ENCODE data around the gene CHRNA4. TPM values are rescaled to one million over a fixed set of nuclear protein-coding genes. Genes with fewer than 3 reads are reported as not detected.

Gene CHRNA4
- total RNA-seq, 1 donor from 2014 or later: not detected

DNA sequence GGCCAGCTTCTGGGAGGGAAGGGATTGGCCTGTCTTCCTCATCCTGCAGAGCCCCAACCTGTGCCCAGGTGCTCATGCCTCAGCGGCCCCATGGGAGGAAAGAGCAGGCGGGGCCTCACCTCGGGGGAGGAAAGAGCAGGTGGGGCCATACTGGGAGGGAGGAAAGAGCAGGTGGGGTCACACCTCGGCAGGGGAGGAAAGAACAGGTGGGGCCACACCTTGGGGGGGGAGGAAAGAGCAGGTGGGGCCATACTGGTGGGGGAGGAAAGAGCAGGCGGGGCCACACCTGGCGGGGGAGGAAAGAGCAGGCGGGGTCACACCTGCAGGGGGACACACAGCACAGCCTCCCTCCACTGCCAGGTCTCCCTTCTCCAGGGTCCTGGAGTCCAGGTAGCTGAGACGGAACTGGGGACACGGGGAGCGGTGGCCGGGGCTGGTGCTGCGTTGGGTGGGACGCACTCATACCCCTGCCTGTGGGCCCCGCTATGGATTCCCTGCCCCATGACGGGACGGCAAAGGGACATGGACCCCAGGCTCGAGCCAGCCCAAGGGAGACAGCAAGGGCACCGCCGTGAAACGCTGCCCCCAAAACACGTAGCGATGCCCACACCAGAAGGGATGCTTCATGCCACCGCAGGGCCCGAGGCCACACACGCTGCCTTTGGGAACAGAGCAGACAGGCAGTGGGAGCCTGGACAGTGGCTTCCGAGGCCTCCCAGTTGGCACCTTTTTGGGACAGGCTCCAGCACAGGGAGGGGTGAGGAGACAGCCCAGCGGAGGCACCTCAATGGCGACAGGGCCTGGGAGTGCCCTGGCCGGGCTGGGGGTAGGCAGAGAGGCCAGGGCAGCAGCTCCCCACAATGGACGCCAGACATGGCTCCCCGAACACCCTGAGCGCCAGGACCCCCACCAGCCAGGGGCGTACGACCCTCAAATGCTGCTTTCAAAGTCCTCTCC, 43.3 kb upstream of the CHRNA4 start:
- H3K4me1 Mint-ChIP-seq (ENCODE audit: unreplicated experiment): no peaks in the 10 kb centered on the region
- H3K4me3 Mint-ChIP-seq (ENCODE audit: unreplicated experiment): no peak overlapping the region
- H3K9me3 Mint-ChIP-seq (ENCODE audit: unreplicated experiment): no peaks in the 10 kb centered on the region

DNA sequence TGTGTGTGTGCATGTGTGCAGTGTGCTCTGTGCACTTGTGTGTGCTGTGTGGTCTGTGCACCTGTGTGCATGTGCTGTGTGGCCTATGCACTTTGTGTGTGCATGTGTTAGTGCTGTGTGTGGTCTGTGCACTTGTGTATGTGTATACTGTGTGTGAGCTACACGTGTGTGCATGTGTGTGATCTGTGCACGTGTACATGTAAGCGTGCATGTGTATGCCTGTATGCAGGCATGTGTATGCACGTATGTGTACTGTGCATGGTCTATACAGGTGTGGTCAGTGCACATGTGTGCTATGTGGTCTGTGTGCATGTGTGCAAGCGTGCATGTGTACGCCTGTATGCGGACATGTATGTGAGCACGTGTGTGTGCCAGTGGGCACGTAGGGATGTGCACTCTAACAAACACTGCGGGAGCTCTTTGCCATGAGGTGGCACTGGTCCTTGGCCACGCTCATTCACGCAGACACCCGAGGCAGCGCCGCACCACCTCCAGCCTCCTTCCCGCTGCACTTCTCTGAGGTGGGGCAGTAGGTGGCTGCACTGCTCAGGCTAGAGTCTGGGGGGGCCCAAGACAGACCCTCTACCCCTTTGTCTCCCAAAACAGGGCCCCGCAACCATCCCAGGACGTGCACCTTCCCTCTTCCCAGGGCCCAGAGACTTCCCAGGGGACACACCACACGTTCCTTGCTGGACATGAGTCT, 42.4 kb upstream of the CHRNA4 start:
- Mint-ChIP-seq H3K27me3 (ENCODE audit: unreplicated experiment) (no peaks in the 10 kb centered on the region), H3K4me1 (ENCODE audit: unreplicated experiment) (no peaks in the 10 kb centered on the region), H3K9me3 (ENCODE audit: unreplicated experiment) (no peaks in the 10 kb centered on the region), H3K27ac (ENCODE audit: unreplicated experiment) (no peak overlapping the region), H3K36me3 (ENCODE audit: unreplicated experiment) (no peaks in the 10 kb centered on the region), H3K4me3 (ENCODE audit: unreplicated experiment) (no peak overlapping the region)
- TF ChIP-seq, protein P1, sequence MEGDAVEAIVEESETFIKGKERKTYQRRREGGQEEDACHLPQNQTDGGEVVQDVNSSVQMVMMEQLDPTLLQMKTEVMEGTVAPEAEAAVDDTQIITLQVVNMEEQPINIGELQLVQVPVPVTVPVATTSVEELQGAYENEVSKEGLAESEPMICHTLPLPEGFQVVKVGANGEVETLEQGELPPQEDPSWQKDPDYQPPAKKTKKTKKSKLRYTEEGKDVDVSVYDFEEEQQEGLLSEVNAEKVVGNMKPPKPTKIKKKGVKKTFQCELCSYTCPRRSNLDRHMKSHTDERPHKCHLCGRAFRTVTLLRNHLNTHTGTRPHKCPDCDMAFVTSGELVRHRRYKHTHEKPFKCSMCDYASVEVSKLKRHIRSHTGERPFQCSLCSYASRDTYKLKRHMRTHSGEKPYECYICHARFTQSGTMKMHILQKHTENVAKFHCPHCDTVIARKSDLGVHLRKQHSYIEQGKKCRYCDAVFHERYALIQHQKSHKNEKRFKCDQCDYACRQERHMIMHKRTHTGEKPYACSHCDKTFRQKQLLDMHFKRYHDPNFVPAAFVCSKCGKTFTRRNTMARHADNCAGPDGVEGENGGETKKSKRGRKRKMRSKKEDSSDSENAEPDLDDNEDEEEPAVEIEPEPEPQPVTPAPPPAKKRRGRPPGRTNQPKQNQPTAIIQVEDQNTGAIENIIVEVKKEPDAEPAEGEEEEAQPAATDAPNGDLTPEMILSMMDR (IDR thresholded peaks at IDR 0.05): no peak
- no peak for DNase-seq (ENCODE audit: extremely low spot score, unreplicated experiment)

More for the DNA sequence above, 43.3 kb upstream of the CHRNA4 start:
- TF ChIP-seq, protein P1 (IDR thresholded peaks at IDR 0.05): no peak
- DNase-seq (ENCODE audit: extremely low spot score, unreplicated experiment): no peak
- H3K27me3 Mint-ChIP-seq (ENCODE audit: unreplicated experiment): no peaks in the 10 kb centered on the region
- H3K36me3 Mint-ChIP-seq (ENCODE audit: unreplicated experiment): no peaks in the 10 kb centered on the region
- no peak overlapping the region for H3K27ac Mint-ChIP-seq (ENCODE audit: unreplicated experiment)

DNA sequence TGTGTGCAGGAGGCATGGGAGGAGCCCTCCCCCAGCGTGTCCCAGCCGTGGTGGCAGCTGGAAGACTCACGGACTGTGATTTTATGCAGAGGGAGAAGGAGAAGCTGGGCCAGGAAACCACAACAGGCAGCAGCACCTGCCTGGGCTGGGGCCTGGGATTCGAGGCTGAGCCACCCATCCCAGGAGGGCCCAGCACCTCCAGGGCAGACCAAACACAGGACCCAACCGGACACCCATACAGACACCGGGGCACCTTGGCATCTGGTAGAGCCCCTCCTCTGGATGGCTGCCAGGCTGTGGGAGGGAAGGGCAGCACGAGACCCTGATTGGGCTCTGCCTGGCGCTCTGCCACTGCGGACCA, 41.7 kb upstream of the CHRNA4 start:
- no peaks in the 10 kb centered on the region for H3K27me3 Mint-ChIP-seq (ENCODE audit: unreplicated experiment)
- H3K36me3 Mint-ChIP-seq (ENCODE audit: unreplicated experiment): no peaks in the 10 kb centered on the region
- TF ChIP-seq, protein P1 (IDR thresholded peaks at IDR 0.05): no peak
- H3K9me3 Mint-ChIP-seq (ENCODE audit: unreplicated experiment): no peaks in the 10 kb centered on the region
- no peak for DNase-seq (ENCODE audit: extremely low spot score, unreplicated experiment)
- no peak overlapping the region for H3K27ac Mint-ChIP-seq (ENCODE audit: unreplicated experiment)
- no peaks in the 10 kb centered on the region for H3K4me1 Mint-ChIP-seq (ENCODE audit: unreplicated experiment)
- no peak overlapping the region for H3K4me3 Mint-ChIP-seq (ENCODE audit: unreplicated experiment)

DNA sequence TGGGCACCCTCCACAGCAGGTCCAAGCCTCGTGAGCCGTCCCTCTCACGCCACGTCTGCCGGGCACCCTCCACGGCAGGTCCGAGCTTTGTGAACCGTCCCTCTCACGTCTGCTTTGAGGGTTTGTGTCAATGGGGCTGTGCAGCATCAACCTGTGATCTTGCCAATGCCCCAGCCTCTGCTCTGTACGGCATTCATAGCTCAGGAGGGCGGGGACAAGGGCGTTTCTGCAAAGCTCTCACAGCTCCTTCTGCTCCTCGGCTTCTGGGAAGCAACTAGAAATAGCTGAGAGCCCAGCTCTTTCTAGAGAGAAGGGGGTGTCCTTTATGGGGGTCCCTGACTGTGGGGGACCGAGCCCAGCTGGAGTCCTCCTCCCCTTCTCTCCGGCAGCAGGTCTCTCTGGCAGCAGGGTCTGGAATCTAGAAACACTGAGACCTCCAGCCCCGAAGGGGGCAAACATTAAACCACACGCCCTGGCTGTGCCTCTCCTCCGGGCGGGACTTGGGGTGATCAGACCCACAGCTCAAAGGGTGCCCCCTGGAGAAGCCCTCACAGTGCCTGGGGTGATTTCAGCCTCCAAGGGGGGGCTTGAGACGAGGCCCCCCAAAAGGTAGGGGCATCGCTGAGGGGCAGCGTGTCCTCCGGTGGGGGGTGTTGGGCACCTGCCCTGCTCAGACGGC, 41.2 kb upstream of the CHRNA4 start:
- no peak for DNase-seq (ENCODE audit: extremely low spot score, unreplicated experiment)
- Mint-ChIP-seq H3K4me1 (ENCODE audit: unreplicated experiment) (no peaks in the 10 kb centered on the region), H3K27me3 (ENCODE audit: unreplicated experiment) (no peaks in the 10 kb centered on the region), H3K36me3 (ENCODE audit: unreplicated experiment) (no peaks in the 10 kb centered on the region), H3K9me3 (ENCODE audit: unreplicated experiment) (no peaks in the 10 kb centered on the region), H3K27ac (ENCODE audit: unreplicated experiment) (no peak overlapping the region), H3K4me3 (ENCODE audit: unreplicated experiment) (no peak overlapping the region)
- TF ChIP-seq, protein P1 (IDR thresholded peaks at IDR 0.05): no peak
